ENCODE results near the gene ADCYAP1R1.

GRCh38 chr7:31105256-31105950 is 53.3 kb downstream of the ADCYAP1R1 start:
- TF ChIP-seq POLR2AphosphoS5 (IDR thresholded peaks at IDR 0.05) (no peak), CTCF (IDR thresholded peaks at IDR 0.05) (no peak), POLR2A (IDR thresholded peaks at IDR 0.05) (no peak), EP300 (IDR thresholded peaks at IDR 0.05) (no peak)
